Measurements from ENCODE around the gene PITX1.
"Not testable (repeated sequence)": the region's sequence is repeated elsewhere in the genome, so short reads cannot be mapped to it uniquely, and the experiment has no call there.

PITX1 gene

GRCh38 chr5:134992148-134992547, 41.9 kb downstream of the PITX1 start:
- H3K4me3 ChIP-seq (ENCODE audit: control insufficient read depth in 1 of 7, extremely low read depth in 1 of 7, insufficient read depth in 4 of 7, low read depth in 2 of 7, low read length in 6 of 7), result no peak overlapping the region
- 100% methylated on average over 2 of the region's 5 CpGs for WGBS (ENCODE audit: insufficient coverage)
- peaks cover 0 to 9% (median 1%) of the 10 kb centered on the region in 4 experiments for H3K4me1 ChIP-seq (ENCODE audit: control extremely low read depth in 1 of 4, control insufficient read depth in 4 of 4, insufficient read depth in 4 of 4, low read length in 3 of 4)
- peaks cover 0 to 4% (median 0%) of the 10 kb centered on the region in 5 experiments for H3K9me3 ChIP-seq (ENCODE audit: control extremely low read depth in 1 of 5, control insufficient read depth in 4 of 5, insufficient read depth in 2 of 5, low read depth in 1 of 5, low read length in 4 of 5)
- POLR2A ChIA-PET, result no interaction called here
- no peak overlapping the region for H3K27ac ChIP-seq (ENCODE audit: insufficient read depth in 1 of 2, low read depth in 1 of 2, low read length in 2 of 2, poor library complexity in 1 of 2, severe bottlenecking in 2 of 2)
- CTCF ChIA-PET, result no interaction called here
- H3K36me3 ChIP-seq (ENCODE audit: control insufficient read depth in 4 of 4, insufficient read depth in 4 of 4, low read length in 3 of 4), result no peaks in the 10 kb centered on the region
- peak in 2 of 3 donors; percentile 9 to 26 for DNase-seq
- no peaks in the 10 kb centered on the region for H3K27me3 ChIP-seq (replicated peaks in 2 of 5; ENCODE audit: control insufficient read depth in 4 of 5, insufficient read depth in 5 of 5, low read length in 4 of 5)

- H3K27me3 ChIP-seq (replicated peaks in 2 of 5; ENCODE audit: control insufficient read depth in 4 of 5, insufficient read depth in 5 of 5, low read length in 4 of 5); DNase-seq; H3K9me3 ChIP-seq (ENCODE audit: control extremely low read depth in 1 of 5, control insufficient read depth in 4 of 5, insufficient read depth in 2 of 5, low read depth in 1 of 5, low read length in 4 of 5); H3K4me1 ChIP-seq (ENCODE audit: control extremely low read depth in 1 of 4, control insufficient read depth in 4 of 4, insufficient read depth in 4 of 4, low read length in 3 of 4); H3K27ac ChIP-seq (ENCODE audit: insufficient read depth in 1 of 2, low read depth in 1 of 2, low read length in 2 of 2, poor library complexity in 1 of 2, severe bottlenecking in 2 of 2); H3K36me3 ChIP-seq (ENCODE audit: control insufficient read depth in 4 of 4, insufficient read depth in 4 of 4, low read length in 3 of 4); H3K4me3 ChIP-seq (ENCODE audit: control insufficient read depth in 1 of 7, extremely low read depth in 1 of 7, insufficient read depth in 4 of 7, low read depth in 2 of 7, low read length in 6 of 7); CTCF ChIA-PET; POLR2A ChIA-PET: not testable (repeated sequence)
- WGBS (ENCODE audit: insufficient coverage), result 89% methylated on average over 4 of the region's 5 CpGs
These were observed 43.8 kb downstream of the PITX1 start for GRCh38 chr5:134990183-134990582.

- WGBS (ENCODE audit: insufficient coverage), result no CpG with 5 or more reads among the region's 3 CpGs
- ChIA-PET CTCF (no interaction called here), POLR2A (no interaction called here)
- no peak overlapping the region for H3K27ac ChIP-seq (ENCODE audit: insufficient read depth in 1 of 2, low read depth in 1 of 2, low read length in 2 of 2, poor library complexity in 1 of 2, severe bottlenecking in 2 of 2)
- H3K9me3 ChIP-seq (ENCODE audit: control extremely low read depth in 1 of 5, control insufficient read depth in 4 of 5, insufficient read depth in 2 of 5, low read depth in 1 of 5, low read length in 4 of 5), result peaks cover 0 to 4% (median 0%) of the 10 kb centered on the region in 5 experiments
- H3K36me3 ChIP-seq (ENCODE audit: control insufficient read depth in 4 of 4, insufficient read depth in 4 of 4, low read length in 3 of 4), result no peaks in the 10 kb centered on the region
- no peak for DNase-seq
- H3K4me1 ChIP-seq (ENCODE audit: control extremely low read depth in 1 of 4, control insufficient read depth in 4 of 4, insufficient read depth in 4 of 4, low read length in 3 of 4), result peaks cover 0 to under 1% (median 0%) of the 10 kb centered on the region in 4 experiments
- no peaks in the 10 kb centered on the region for H3K27me3 ChIP-seq (replicated peaks in 2 of 5; ENCODE audit: control insufficient read depth in 4 of 5, insufficient read depth in 5 of 5, low read length in 4 of 5)
- no peak overlapping the region for H3K4me3 ChIP-seq (ENCODE audit: control insufficient read depth in 1 of 7, extremely low read depth in 1 of 7, insufficient read depth in 4 of 7, low read depth in 2 of 7, low read length in 6 of 7)
These were observed 44.7 kb downstream of the PITX1 start for GRCh38 chr5:134989266-134989830.

GRCh38 chr5:134982230-134982629, 51.8 kb downstream of the PITX1 start:
- H3K27ac ChIP-seq (ENCODE audit: insufficient read depth in 1 of 2, low read depth in 1 of 2, low read length in 2 of 2, poor library complexity in 1 of 2, severe bottlenecking in 2 of 2), result no peak overlapping the region
- peak in 2 of 3 donors; percentile 15 to 35 for DNase-seq
- no peaks in the 10 kb centered on the region for H3K27me3 ChIP-seq (replicated peaks in 2 of 5; ENCODE audit: control insufficient read depth in 4 of 5, insufficient read depth in 5 of 5, low read length in 4 of 5)
- CTCF ChIA-PET, result no interaction called here
- WGBS (ENCODE audit: insufficient coverage), result no CpG with 5 or more reads among the region's 1 CpG
- H3K4me1 ChIP-seq (ENCODE audit: control extremely low read depth in 1 of 4, control insufficient read depth in 4 of 4, insufficient read depth in 4 of 4, low read length in 3 of 4), result no peaks in the 10 kb centered on the region
- POLR2A ChIA-PET, result no interaction called here
- no peak overlapping the region for H3K4me3 ChIP-seq (ENCODE audit: control insufficient read depth in 1 of 7, extremely low read depth in 1 of 7, insufficient read depth in 4 of 7, low read depth in 2 of 7, low read length in 6 of 7)
- H3K36me3 ChIP-seq (ENCODE audit: control insufficient read depth in 4 of 4, insufficient read depth in 4 of 4, low read length in 3 of 4), result no peaks in the 10 kb centered on the region
- peaks cover 6 to 44% (median 16%) of the 10 kb centered on the region in 5 experiments for H3K9me3 ChIP-seq (ENCODE audit: control extremely low read depth in 1 of 5, control insufficient read depth in 4 of 5, insufficient read depth in 2 of 5, low read depth in 1 of 5, low read length in 4 of 5)

- 100% methylated on average over 2 of the region's 3 CpGs for WGBS (ENCODE audit: insufficient coverage)
These were observed 54.6 kb downstream of the PITX1 start for GRCh38 chr5:134979416-134979815.

More at GRCh38 chr5:134979416-134979815, 54.6 kb downstream of the PITX1 start:
- peaks cover 8 to 53% (median 20%) of the 10 kb centered on the region in 5 experiments for H3K9me3 ChIP-seq (ENCODE audit: control extremely low read depth in 1 of 5, control insufficient read depth in 4 of 5, insufficient read depth in 2 of 5, low read depth in 1 of 5, low read length in 4 of 5)
- H3K4me1 ChIP-seq (ENCODE audit: control extremely low read depth in 1 of 4, control insufficient read depth in 4 of 4, insufficient read depth in 4 of 4, low read length in 3 of 4), result no peaks in the 10 kb centered on the region
- no peak overlapping the region for H3K4me3 ChIP-seq (ENCODE audit: control insufficient read depth in 1 of 7, extremely low read depth in 1 of 7, insufficient read depth in 4 of 7, low read depth in 2 of 7, low read length in 6 of 7)
- CTCF ChIA-PET, result interaction anchor here (1.1 kb wide), 1 partner anchor 14 kb away, joined by 3 read pairs; no protein-coding TSS in a partner anchor
- peaks cover 0 to 7% (median 1%) of the 10 kb centered on the region in 4 experiments for H3K36me3 ChIP-seq (ENCODE audit: control insufficient read depth in 4 of 4, insufficient read depth in 4 of 4, low read length in 3 of 4)
- POLR2A ChIA-PET, result no interaction called here
- DNase-seq, result no peak
- no peak overlapping the region for H3K27ac ChIP-seq (ENCODE audit: insufficient read depth in 1 of 2, low read depth in 1 of 2, low read length in 2 of 2, poor library complexity in 1 of 2, severe bottlenecking in 2 of 2)
- no peaks in the 10 kb centered on the region for H3K27me3 ChIP-seq (replicated peaks in 2 of 5; ENCODE audit: control insufficient read depth in 4 of 5, insufficient read depth in 5 of 5, low read length in 4 of 5)

Measured in common myeloid progenitor, CD34-positive (primary cell).